Lower leg skin (tissue), 4 donors: Measurements from ENCODE around the gene AFTPH. TPM values are rescaled to one million over a fixed set of nuclear protein-coding genes. Genes with fewer than 3 reads are reported as not detected.

Experiments used
- DNase-seq, 2 donors: peaks; one replicate each; pipeline ENCODE4 v3.0.0-alpha.2; 2019; ENCODE audit warnings: low spot score in 2 of 2
- H3K4me3 ChIP-seq: fragments of 200-600 bp; sonication (generic); 2 replicates; pipeline ENCODE4 v1.5.1; 2017; ENCODE audit warnings: mild to moderate bottlenecking, low read depth; ENCODE audit not compliant: poor library complexity, severe bottlenecking
- POLR2A ChIP-seq, 2 donors: fragments of 450-650 bp; IDR thresholded peaks; one replicate each; pipeline ENCODE4 v1.6.1; 2016 to 2017; ENCODE audit warnings: antibody characterized with exemption in 2 of 2, mild to moderate bottlenecking in 1 of 2, moderate library complexity in 1 of 2
- WGBS, 2 donors: methylation state at CpG; one replicate each; pipeline ENCODE4 v1.1.5; 2018; 5-methylcytosine and 5-hydroxymethylcytosine counted together
- intact Hi-C: fragments of 100-400 bp; cut with DNase I; formaldehyde crosslinking; loops from one replicate; pipeline ENCODE4 v1.15.0; 2023; ENCODE audit warnings: low total_unique reads
- total RNA-seq, 4 donors: library from RNA; depleted of rRNA; stranded (reverse); fragments of >200 nt; gene quantifications; one replicate each; pipeline ENCODE4 v1.1.0, GENCODE V29; 2016
- TF ChIP-seq, protein P1 (sequence below), 3 donors: fragments of 450-650 bp; IDR thresholded peaks; one replicate each; pipeline ENCODE4 v1.5.1; 2016; ENCODE audit warnings: antibody characterized with exemption in 3 of 3, mild to moderate bottlenecking in 3 of 3, moderate library complexity in 2 of 3

Gene AFTPH
- total RNA-seq, 4 donors from 2014 or later: 46.4 to 53.8 (median 49.6) TPM

DNA sequence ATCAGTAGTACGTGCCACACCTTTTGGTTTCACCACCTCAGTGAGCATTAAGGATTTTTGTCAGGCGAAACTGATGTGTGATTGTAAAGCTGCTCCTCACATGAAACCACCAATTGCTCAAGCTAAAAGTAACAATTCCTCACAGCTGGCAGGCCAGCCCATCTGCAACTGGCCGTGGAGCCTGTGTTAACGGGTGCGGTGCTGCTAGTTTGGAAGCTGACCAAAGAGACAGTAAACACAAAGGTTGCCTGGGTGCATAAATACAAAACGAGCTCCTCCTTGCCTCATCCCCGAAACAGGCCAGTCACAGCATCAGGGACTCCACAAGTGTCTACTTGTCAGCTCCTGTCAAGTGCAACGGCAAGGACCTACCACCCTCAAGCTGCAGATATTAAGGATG lies 38.2 kb upstream of the AFTPH start:
- TF ChIP-seq, protein P1, sequence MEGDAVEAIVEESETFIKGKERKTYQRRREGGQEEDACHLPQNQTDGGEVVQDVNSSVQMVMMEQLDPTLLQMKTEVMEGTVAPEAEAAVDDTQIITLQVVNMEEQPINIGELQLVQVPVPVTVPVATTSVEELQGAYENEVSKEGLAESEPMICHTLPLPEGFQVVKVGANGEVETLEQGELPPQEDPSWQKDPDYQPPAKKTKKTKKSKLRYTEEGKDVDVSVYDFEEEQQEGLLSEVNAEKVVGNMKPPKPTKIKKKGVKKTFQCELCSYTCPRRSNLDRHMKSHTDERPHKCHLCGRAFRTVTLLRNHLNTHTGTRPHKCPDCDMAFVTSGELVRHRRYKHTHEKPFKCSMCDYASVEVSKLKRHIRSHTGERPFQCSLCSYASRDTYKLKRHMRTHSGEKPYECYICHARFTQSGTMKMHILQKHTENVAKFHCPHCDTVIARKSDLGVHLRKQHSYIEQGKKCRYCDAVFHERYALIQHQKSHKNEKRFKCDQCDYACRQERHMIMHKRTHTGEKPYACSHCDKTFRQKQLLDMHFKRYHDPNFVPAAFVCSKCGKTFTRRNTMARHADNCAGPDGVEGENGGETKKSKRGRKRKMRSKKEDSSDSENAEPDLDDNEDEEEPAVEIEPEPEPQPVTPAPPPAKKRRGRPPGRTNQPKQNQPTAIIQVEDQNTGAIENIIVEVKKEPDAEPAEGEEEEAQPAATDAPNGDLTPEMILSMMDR (IDR thresholded peaks at IDR 0.05): no peak
- TF ChIP-seq POLR2A (IDR thresholded peaks at IDR 0.05): no peak
- H3K4me3 ChIP-seq: no peak overlapping the region
- WGBS, 2 donors: 17 to 24% methylated on average over 8 of the region's 8 CpGs
- intact Hi-C loops: loop anchor here (5.0 to 10.0 kb wide), 2 partner anchors 154 to 441 kb away; no protein-coding TSS in a partner anchor
- DNase-seq: peak; percentile 78 to 89

DNA sequence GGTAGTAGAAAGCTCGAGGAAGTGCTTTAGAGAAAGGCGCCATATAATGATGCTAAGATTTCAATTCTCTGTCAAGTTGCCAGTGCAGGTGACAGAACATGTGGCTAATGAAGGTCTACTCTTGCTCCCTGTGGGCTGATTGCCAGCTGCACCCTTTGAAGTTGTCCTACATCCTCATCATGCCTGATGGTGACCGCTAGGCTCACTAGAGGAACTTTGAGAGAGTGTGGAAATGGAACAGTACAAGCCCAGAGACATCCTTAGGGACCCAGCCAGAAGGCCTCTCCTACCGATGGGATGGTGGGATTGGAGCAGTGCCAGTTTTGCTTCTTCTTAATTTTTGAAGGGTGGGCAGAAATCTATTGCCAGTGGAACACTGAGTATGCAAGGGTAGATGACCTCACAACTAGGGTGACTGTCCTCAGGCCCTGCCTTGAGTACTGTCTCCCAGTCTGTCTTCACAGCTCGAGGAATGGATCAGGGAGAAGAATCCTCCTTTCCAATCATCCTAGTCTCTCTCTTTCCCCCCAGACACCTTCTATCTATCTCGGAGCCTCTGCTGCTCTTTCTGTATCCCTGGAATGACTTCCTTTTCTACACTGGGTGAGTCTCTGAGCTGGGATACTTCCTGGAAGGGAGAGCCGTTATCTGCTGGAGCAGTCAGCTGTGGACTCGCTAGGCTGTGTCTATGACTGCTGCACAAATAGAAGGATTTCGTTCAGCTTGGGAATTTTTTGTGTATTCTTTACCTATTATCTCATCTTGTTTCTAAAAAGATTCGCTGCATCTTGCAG lies 36.7 kb upstream of the AFTPH start:
- no peak for TF ChIP-seq POLR2A (IDR thresholded peaks at IDR 0.05)
- TF ChIP-seq, protein P1 (IDR thresholded peaks at IDR 0.05): no peak
- WGBS, 2 donors: 53 to 59% methylated on average over 10 of the region's 10 CpGs
- intact Hi-C loops: loop anchor here (5.0 to 10.0 kb wide), 2 partner anchors 155 to 443 kb away; no protein-coding TSS in a partner anchor
- DNase-seq: peak in 1 of 2 donors; percentile 76
- no peak overlapping the region for H3K4me3 ChIP-seq

DNA sequence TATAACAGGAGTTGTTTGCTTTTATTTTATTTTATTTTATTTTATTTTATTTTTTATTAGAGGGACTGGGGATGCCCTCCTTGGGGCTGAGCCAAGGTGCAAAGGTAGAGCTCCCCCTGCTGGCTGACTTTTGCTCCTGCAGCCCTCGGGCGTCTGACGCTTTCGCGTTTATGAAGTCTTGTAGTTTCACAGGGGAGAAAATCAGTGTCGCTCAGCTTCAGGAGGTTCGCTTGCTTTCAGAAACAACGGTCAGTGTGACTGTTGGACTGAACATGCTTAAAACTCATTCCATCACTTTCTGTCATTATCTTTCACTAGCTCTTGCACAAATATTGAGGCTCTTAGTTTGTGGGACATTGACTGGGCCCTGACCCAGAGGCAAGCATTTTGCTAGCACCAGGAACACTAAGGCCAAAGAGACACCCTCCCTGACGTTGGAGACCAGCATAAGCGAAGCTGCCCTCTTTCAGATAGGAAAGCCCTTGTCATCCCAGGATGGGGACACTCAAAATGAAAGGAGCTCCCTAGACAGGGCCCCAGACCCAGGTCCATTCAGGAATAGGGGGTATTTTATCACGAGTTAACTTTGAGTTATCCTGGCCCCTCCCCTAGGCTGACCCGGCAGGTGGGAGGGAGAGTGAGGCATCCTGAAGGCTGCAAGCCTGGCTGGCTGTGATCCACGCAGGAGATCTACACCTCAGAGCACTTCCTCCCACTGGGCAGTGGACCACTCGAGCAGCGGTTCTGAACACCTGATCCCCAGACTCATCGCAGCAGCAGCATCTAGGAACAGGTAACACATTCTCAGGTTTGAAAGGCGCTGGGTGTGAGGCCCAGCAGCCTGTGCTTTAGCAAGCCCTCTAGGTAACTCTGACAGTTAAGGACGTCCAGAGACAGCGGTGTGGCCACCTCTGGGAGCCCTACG lies 35.8 kb upstream of the AFTPH start:
- WGBS, 2 donors: 55 to 61% methylated on average over 20 of the region's 20 CpGs
- intact Hi-C loops: loop anchor here (5.0 to 10.0 kb wide), 2 partner anchors 156 to 444 kb away; no protein-coding TSS in a partner anchor
- DNase-seq: peak; percentile 40 to 93
- TF ChIP-seq, protein P1 (IDR thresholded peaks at IDR 0.05): peak in 1 of 3 donors; percentile 86
- no peak for TF ChIP-seq POLR2A (IDR thresholded peaks at IDR 0.05)
- H3K4me3 ChIP-seq: no peak overlapping the region

DNA sequence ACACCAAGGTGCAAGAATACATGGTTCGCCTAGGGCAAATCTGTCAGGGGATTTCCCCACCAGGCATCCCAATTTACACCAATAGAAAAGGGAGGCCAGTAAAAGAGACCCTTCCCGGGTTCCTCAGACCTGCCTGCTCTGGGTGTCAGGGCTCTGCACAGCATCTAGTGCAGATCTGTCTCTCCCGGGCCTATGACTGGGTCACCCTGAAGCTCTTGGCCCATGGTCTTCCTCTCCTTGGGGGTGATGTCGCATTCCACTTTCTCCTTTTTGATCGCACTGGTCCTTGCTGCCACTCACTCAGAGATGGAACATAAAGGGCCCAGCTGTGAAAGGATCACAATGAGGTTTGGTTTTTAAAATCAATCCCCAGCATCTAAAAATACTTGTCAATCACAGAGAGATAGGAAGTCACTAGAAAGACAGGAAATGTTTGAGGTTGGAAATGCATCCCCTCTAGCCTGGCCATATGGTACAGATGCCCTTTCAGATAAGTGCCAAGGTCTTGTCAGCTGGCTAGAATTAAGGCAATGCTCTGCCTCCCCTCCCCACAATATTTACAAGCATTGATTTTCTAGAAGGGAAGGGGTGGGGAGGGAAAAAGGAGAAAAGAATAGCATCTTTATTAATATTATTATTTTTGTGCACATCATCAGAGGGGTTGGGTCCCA lies 34.9 kb upstream of the AFTPH start:
- intact Hi-C loops: loop anchor here (5.0 to 10.0 kb wide), 2 partner anchors 157 to 444 kb away; no protein-coding TSS in a partner anchor
- WGBS, 2 donors: 68 to 80% methylated on average over 5 of the region's 5 CpGs
- H3K4me3 ChIP-seq: no peak overlapping the region
- peak in 1 of 2 donors; percentile 46 for DNase-seq
- TF ChIP-seq POLR2A (IDR thresholded peaks at IDR 0.05): no peak
- TF ChIP-seq, protein P1 (IDR thresholded peaks at IDR 0.05): no peak

DNA sequence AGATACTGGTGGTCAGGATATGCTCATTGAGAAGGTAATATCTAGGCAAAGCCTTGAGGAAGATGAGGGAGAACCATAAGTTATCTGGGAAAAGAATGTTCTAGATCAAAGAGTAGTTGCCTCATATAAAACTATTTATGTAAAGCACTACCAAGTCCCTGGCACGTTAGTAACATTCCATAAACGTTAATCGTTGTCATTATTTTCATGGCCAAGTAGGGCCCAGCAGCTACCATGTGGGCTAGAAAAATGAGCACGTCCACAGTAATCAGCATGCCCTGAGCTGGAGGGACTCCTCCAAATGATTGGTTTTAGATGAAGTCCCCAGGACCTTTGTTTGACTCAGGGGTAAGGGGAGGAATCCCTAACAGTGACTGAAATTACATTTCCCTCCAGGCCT lies 32.7 kb upstream of the AFTPH start:
- WGBS, 2 donors: 36 to 48% methylated on average over 4 of the region's 4 CpGs

More for the DNA sequence above, 32.7 kb upstream of the AFTPH start:
- TF ChIP-seq POLR2A (IDR thresholded peaks at IDR 0.05): no peak
- peak in 1 of 2 donors; percentile 37 for DNase-seq
- no peak overlapping the region for H3K4me3 ChIP-seq
- intact Hi-C loops: no loop called here
